Omental fat pad (tissue), 4 donors: ENCODE data around the gene LIMK2. TPM values are rescaled to one million over a fixed set of nuclear protein-coding genes. Genes with fewer than 3 reads are reported as not detected.

ENCODE experiments used
- ATAC-seq: fragments of 150-250 bp; one replicate; pipeline ENCODE4 v1.9.1; 2016; ENCODE audit warnings: mild to moderate bottlenecking, moderate library complexity; ENCODE audit not compliant: low FRiP score
- DNase-seq: peaks from one replicate; pipeline ENCODE4 v3.0.0-alpha.2; 2019; ENCODE audit warnings: low spot score
- total RNA-seq, 4 donors: library from RNA; depleted of rRNA; stranded (reverse); fragments of >200 nt; gene quantifications; one replicate each; pipeline ENCODE4 v1.1.0, GENCODE V29; 2016
- TF ChIP-seq, protein P1 (sequence below), 3 donors: fragments of 450-650 bp; IDR thresholded peaks; one replicate each; pipeline ENCODE4 v1.5.1; 2016 to 2017; ENCODE audit warnings: antibody characterized with exemption in 3 of 3, mild to moderate bottlenecking in 3 of 3, moderate library complexity in 2 of 3

LIMK2 gene
- total RNA-seq, 4 donors from 2014 or later = 32.0 to 66.2 (median 40.7) TPM

DNA sequence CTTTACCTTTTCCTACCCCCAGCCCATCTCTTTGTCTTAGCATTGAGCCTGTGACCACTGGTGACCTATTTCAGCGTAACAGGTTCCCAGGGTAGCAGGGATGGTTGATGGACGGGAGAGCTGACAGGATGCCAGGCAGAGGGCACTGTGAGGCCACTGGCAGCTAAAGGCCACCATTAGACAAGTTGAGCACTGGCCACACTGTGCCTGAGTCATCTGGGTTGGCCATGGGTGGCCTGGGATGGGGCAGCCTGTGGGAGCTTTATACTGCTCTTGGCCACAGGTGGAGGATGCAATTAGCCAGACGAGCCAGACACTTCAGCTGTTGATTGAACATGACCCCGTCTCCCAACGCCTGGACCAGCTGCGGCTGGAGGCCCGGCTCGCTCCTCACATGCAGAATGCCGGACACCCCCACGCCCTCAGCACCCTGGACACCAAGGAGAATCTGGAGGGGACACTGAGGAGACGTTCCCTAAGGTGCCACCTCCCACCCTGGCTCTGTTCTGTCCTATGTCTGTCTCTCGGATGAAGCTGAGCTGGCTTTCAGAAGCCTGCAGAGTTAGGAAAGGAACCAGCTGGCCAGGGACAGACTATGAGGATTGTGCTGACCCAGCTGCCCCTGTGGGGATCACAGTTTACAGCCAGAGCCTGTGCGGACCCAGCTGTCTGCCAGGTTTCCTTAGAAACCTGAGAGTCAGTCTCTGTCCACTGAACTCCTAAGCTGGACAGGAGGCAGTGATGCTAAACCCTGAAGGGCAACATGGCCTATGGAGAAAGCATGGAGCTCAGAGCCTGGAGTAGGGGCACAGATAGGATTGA, 50.4 kb downstream of the LIMK2 start:
- TF ChIP-seq, protein P1, sequence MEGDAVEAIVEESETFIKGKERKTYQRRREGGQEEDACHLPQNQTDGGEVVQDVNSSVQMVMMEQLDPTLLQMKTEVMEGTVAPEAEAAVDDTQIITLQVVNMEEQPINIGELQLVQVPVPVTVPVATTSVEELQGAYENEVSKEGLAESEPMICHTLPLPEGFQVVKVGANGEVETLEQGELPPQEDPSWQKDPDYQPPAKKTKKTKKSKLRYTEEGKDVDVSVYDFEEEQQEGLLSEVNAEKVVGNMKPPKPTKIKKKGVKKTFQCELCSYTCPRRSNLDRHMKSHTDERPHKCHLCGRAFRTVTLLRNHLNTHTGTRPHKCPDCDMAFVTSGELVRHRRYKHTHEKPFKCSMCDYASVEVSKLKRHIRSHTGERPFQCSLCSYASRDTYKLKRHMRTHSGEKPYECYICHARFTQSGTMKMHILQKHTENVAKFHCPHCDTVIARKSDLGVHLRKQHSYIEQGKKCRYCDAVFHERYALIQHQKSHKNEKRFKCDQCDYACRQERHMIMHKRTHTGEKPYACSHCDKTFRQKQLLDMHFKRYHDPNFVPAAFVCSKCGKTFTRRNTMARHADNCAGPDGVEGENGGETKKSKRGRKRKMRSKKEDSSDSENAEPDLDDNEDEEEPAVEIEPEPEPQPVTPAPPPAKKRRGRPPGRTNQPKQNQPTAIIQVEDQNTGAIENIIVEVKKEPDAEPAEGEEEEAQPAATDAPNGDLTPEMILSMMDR (IDR thresholded peaks at IDR 0.05) = no peak
- no peak for DNase-seq
- no peak for ATAC-seq

DNA sequence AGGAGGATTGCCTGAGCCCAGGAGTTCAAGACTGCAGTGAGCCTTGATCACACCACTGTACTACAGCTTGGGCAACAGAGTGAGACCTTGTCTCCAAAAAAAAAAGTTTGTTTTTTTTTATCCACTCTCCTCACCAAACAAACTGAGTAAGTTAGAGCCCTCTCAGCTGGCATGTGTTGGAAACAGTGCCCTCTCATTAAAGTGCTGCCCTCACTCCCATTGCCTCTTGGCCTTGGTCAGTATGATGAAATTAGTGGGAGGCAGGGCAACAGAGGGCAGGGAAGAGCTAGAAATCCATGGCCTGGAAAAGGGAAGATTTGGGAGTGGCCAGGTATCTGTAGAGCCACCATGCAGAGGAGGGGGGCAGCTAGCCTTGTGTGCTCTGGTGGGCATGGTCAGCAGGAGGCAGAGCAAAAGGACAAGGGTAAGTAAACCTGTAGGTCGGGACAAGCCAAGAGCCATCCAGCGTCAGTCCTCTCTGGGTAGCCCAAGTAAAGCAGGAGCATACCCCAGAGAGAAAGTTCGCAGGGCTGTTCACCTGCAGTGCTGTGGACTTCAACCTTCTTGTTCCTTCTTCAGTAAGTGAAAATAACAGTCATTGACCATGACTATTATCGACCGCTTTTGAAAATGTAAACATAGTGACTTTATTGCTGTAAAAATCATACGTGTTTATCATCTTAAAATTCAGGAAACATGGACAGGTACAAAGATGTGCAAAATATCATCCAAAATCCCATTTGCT, 52.0 kb downstream of the LIMK2 start:
- TF ChIP-seq, protein P1 (IDR thresholded peaks at IDR 0.05) = no peak
- DNase-seq (no peak), ATAC-seq (no peak)

- DNase-seq = no peak
- TF ChIP-seq, protein P1 (IDR thresholded peaks at IDR 0.05) = no peak
- no peak for ATAC-seq
These were observed 56.2 kb downstream of the LIMK2 start for GRCh38 chr22:31268281-31268680.

DNA sequence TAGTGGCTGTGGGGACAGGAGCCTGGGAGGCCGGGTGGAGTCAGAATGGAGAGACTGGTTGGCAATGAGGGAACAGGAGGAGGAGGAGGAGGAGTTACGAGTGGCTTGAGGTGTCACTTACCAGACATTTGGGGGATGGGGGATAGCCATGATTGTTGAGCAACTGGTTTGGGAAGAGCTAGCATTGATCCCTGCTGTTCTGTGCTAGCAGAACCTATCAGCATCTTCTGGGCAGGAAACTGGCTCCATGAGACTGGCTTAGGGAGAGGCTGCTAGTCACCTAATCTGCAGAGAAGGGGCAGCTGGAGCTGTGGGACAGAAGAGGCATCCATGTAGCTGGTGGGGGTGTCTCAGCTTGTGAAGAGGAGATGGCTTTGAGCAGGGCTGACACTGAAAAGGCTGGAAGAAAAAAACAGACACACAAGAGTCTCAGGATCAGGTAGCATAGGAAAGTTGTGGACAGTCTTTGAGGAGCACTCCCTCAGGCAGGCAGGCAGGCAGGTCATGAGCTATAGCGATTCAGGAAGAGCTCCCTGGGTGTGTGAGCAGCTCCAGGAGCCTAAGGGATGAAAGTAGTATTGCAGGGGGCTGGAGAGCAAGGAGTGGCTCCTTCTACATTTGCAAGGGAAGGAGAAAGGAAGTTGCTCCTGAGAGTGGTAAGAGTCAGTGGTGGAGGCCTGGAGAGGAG, 57.9 kb downstream of the LIMK2 start:
- ATAC-seq (no peak), DNase-seq (no peak)
- TF ChIP-seq, protein P1 (IDR thresholded peaks at IDR 0.05) = no peak

DNA sequence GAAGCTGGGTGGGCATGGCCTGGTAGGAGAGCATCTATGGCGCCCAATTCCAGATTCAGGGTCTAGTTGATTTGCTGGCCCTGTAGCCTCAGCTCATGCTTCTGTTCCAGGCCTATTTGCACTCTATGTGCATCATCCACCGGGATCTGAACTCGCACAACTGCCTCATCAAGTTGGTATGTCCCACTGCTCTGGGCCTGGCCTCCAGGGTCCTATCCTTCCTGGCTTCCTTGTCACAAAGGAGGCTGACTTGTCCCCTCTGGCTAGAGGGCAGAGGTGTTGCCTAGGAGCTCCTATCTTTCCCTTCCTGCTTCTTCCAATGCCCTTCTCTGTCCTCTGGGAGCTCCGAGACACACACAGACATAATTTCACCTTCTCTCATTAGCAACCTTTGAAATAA, 58.9 kb downstream of the LIMK2 start:
- no peak for DNase-seq
- TF ChIP-seq, protein P1 (IDR thresholded peaks at IDR 0.05) = no peak
- ATAC-seq = no peak

DNA sequence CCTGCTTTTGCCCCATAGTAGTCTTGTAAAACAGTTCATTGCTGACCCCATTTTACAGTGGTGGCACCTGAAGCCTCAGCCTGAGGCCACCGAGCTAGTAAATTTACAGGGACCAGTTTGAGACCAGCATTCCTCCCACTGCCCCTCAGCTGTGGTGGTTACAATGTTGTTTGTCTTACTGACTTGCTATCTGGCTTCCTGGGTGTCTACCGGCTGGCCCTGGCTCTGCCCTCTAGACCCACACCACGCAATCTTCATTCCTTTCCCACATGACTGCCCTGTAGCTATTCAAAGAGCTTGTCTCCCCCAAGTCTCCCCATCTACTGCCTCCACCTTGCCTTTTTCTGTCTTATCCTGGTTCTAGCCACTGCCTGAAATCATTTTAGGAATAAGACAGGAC, 59.4 kb downstream of the LIMK2 start:
- TF ChIP-seq, protein P1 (IDR thresholded peaks at IDR 0.05) = no peak
- no peak for ATAC-seq
- no peak for DNase-seq
